Measurements from ENCODE around the gene ACOX3. TPM values are rescaled to one million over a fixed set of nuclear protein-coding genes. Genes with fewer than 3 reads are reported as not detected.
"Not testable (repeated sequence)": the region's sequence is repeated elsewhere in the genome, so short reads cannot be mapped to it uniquely, and the experiment has no call there.

The ACOX3 gene
- total RNA-seq, 1 experiment from 2014 or later = 12.2 TPM

DNA sequence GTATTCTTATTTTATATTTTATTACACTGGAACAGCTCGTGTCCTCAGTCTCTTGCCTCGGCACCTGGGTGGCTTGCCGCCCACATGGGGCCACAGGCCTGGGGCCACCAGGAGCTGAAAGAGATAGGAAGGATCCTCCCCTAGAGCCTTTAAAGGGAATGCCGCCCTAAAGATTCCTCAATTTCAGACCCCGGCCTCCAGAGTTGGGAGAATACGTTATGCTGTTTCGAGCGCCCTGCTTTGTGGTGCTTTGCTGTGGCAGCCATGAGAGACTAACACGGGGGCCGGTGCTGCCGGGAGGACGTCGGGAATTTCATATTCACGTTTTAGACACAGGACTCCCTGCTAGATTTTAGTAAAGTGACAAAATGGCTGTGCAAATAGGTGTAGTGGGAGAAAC is 33.2 kb downstream of the ACOX3 start:
- H3K9ac ChIP-seq (ENCODE audit: low read length) = no peak overlapping the region
- no peak for DNase-seq
- no TSS peak for BruUV-seq (replicated peaks)
- no peak for ATAC-seq
- ChIA-PET POLR2A (ENCODE audit: unreplicated experiment) (no interaction called here), CTCF (no interaction called here)
- H2AFZ ChIP-seq (ENCODE audit: low read length) = no peak overlapping the region
- H3K36me3 ChIP-seq (ENCODE audit: low read depth, low read length) = no peaks in the 10 kb centered on the region
- no peaks in the 10 kb centered on the region for H3K9me3 ChIP-seq (ENCODE audit: low read length)
- no peaks in the 10 kb centered on the region for H3K27me3 ChIP-seq (ENCODE audit: low read length)
- intact Hi-C loops (cut with micrococcal nuclease) = no loop called here
- no peak overlapping the region for H3K4me2 ChIP-seq (ENCODE audit: low read length)
- no peak overlapping the region for H3K4me3 ChIP-seq (ENCODE audit: low read length)
- no peaks in the 10 kb centered on the region for H4K20me1 ChIP-seq (ENCODE audit: low read length)
- no peak overlapping the region for H3K27ac ChIP-seq (ENCODE audit: low read length)
- TF ChIP-seq, protein P1, sequence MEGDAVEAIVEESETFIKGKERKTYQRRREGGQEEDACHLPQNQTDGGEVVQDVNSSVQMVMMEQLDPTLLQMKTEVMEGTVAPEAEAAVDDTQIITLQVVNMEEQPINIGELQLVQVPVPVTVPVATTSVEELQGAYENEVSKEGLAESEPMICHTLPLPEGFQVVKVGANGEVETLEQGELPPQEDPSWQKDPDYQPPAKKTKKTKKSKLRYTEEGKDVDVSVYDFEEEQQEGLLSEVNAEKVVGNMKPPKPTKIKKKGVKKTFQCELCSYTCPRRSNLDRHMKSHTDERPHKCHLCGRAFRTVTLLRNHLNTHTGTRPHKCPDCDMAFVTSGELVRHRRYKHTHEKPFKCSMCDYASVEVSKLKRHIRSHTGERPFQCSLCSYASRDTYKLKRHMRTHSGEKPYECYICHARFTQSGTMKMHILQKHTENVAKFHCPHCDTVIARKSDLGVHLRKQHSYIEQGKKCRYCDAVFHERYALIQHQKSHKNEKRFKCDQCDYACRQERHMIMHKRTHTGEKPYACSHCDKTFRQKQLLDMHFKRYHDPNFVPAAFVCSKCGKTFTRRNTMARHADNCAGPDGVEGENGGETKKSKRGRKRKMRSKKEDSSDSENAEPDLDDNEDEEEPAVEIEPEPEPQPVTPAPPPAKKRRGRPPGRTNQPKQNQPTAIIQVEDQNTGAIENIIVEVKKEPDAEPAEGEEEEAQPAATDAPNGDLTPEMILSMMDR (conservative IDR thresholded peaks at IDR 0.05; ENCODE audit: low read depth, low read length) = no peak
- TF ChIP-seq EZH2phosphoT487 (IDR thresholded peaks at IDR 0.05; ENCODE audit: borderline replicate concordance, low read length) (no peak), EZH2 (IDR thresholded peaks at IDR 0.05; ENCODE audit: low read length, unreplicated experiment) (no peak)
- no peaks in the 10 kb centered on the region for H3K79me2 ChIP-seq (ENCODE audit: low read length)
- H3F3A ChIP-seq (ENCODE audit: low read length, unreplicated experiment) = no peaks in the 10 kb centered on the region
- H3K4me1 ChIP-seq (ENCODE audit: insufficient read depth, low read length) = peaks cover 4% of the 10 kb centered on the region; the same call in 1 of the 2 replicates
- no peaks in the 10 kb centered on the region for H3K9me2 ChIP-seq (replicated peaks; ENCODE audit: low read length)

DNA sequence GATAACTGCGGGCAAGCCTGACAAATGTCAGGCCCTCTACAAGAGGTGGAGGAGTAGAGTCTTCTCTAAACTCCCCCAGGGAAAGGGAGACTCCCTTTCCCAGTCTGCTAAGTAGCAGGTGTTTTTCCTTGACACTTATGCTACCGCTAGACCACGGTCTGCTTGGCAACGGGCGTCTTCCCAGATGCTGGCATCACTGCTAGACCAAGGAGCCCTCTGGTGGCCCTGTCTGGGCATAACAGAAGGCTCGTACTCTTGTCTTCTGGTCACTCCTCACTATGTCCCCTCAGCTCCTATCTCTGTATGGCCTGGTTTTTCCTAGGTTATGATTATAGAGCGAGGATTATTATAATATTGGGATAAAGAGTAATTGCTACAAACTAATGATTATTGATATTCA is 33.6 kb downstream of the ACOX3 start:
- H4K20me1 ChIP-seq (ENCODE audit: low read length); ATAC-seq; H3K9me2 ChIP-seq (replicated peaks; ENCODE audit: low read length); CTCF ChIA-PET; H3K79me2 ChIP-seq (ENCODE audit: low read length); H3K4me2 ChIP-seq (ENCODE audit: low read length); H3K4me3 ChIP-seq (ENCODE audit: low read length); H3K4me1 ChIP-seq (ENCODE audit: insufficient read depth, low read length); H3K36me3 ChIP-seq (ENCODE audit: low read depth, low read length); H3K27me3 ChIP-seq (ENCODE audit: low read length); intact Hi-C loops (cut with micrococcal nuclease); H3K9me3 ChIP-seq (ENCODE audit: low read length); POLR2A ChIA-PET (ENCODE audit: unreplicated experiment); H3F3A ChIP-seq (ENCODE audit: low read length, unreplicated experiment); BruUV-seq (replicated peaks); H3K9ac ChIP-seq (ENCODE audit: low read length); H2AFZ ChIP-seq (ENCODE audit: low read length); H3K27ac ChIP-seq (ENCODE audit: low read length): not testable (repeated sequence)
- peak; percentile 6 for DNase-seq
- TF ChIP-seq, protein P1 (conservative IDR thresholded peaks at IDR 0.05; ENCODE audit: low read depth, low read length) = 0 out of 2 replicates have a peak, but pooled peaks have one; percentile 13

DNA sequence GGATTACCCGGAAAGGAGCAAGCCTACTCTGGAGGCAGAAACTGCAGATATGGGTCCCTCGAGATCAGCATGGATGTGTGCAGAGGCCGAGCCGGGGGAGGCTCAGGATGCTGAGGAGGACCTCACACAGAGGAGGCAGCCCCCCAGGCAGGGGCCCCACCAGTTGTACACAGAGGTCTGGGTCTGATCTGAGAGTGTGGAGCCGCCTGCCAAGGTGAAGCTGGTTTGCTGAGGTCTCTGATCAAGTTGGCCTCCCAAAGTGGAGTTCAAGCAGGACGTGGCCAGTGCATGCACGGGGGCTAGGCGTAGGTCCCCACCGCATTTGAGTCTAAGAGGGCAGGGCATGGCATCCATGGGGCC is 35.0 kb downstream of the ACOX3 start:
- no TSS peak for BruUV-seq (replicated peaks)
- Histone ChIP-seq H3K27me3 (ENCODE audit: low read length) (no peaks in the 10 kb centered on the region), H3K9me3 (ENCODE audit: low read length) (no peaks in the 10 kb centered on the region), H4K20me1 (ENCODE audit: low read length) (no peaks in the 10 kb centered on the region), H3K27ac (ENCODE audit: low read length) (no peak overlapping the region), H3K9ac (ENCODE audit: low read length) (no peak overlapping the region), H3K4me2 (ENCODE audit: low read length) (no peak overlapping the region), H3K79me2 (ENCODE audit: low read length) (no peaks in the 10 kb centered on the region), H3K4me1 (ENCODE audit: insufficient read depth, low read length) (peaks cover 4% of the 10 kb centered on the region; the same call in 1 of the 2 replicates), H3K36me3 (ENCODE audit: low read depth, low read length) (no peaks in the 10 kb centered on the region), H3K9me2 (replicated peaks; ENCODE audit: low read length) (no peaks in the 10 kb centered on the region), H3F3A (ENCODE audit: low read length, unreplicated experiment) (no peaks in the 10 kb centered on the region), H2AFZ (ENCODE audit: low read length) (no peak overlapping the region), H3K4me3 (ENCODE audit: low read length) (no peak overlapping the region)
- TF ChIP-seq, protein P1 (conservative IDR thresholded peaks at IDR 0.05; ENCODE audit: low read depth, low read length) = no peak
- ChIA-PET CTCF (no interaction called here), POLR2A (ENCODE audit: unreplicated experiment) (no interaction called here)
- DNase-seq (no peak), ATAC-seq (no peak)
- intact Hi-C loops (cut with micrococcal nuclease) = no loop called here
